A549 (cell line): Measurements from ENCODE around the gene BATF. TPM values are rescaled to one million over a fixed set of nuclear protein-coding genes. Genes with fewer than 3 reads are reported as not detected.

Experiments used
- ATAC-seq, 2 experiments: fragments of 200-7000 bp in 1 of 2; fragments of >200 bp in 1 of 2; cut with Nextera tagmentation in 1 of 2; cut with Tn5 transposase in 1 of 2; 3 replicates each; pipeline versions ENCODE4 v1.8.0 to v1.9.1; 2018 to 2020; ENCODE audit warnings: mild to moderate bottlenecking in 1 of 2, moderate library complexity in 1 of 2
- CTCF ChIA-PET: fragments of 300-600 bp; sonication (Branson Sonifier 250); formaldehyde crosslinking; extraction: SDS; loops from one replicate; lab custom pipeline; 2021; ENCODE audit warnings: antibody characterized with exemption, inconsistent platforms; lab: Yijun Ruan, JAX
- POLR2A ChIA-PET: fragments of 350-600 bp; formaldehyde crosslinking; extraction: SDS; loops from one replicate; lab custom pipeline; 2021; ENCODE audit warnings: antibody characterized with exemption, inconsistent platforms; lab: Yijun Ruan, JAX
- DNase-seq, 2 experiments: peaks; one replicate each; pipeline versions ENCODE4 v3.0.0 to v3.0.0-alpha.2; 2011 to 2016; ENCODE audit warnings: low read depth in 1 of 2, low spot score in 1 of 2
- FAIRE-seq: peaks from 2 replicates; lab custom pipeline; 2011; peaks lifted over from hg19 to GRCh38; lab: Jason Lieb, UNC
- H3K27ac ChIP-seq, 2 experiments: fragments of >200 bp; sonication (Bioruptor Twin); formaldehyde crosslinking; 3 replicates each; pipeline ENCODE4 v1.5.1; 2016 to 2017
- H3K4me1 ChIP-seq: fragments of >200 bp; sonication (Bioruptor Twin); formaldehyde crosslinking; 3 replicates; pipeline ENCODE4 v1.6.1; 2016
- H3K4me2 ChIP-seq: fragments of >200 bp; sonication (Bioruptor Twin); formaldehyde crosslinking; 3 replicates; pipeline ENCODE4 v1.6.1; 2016
- H3K4me3 ChIP-seq: fragments of >200 bp; sonication (Bioruptor Twin); formaldehyde crosslinking; 3 replicates; pipeline ENCODE4 v1.5.1; 2016
- H3K9me3 ChIP-seq: fragments of >200 bp; sonication (Bioruptor Twin); formaldehyde crosslinking; 3 replicates; pipeline ENCODE4 v1.6.1; 2016
- CBX2 ChIP-seq: fragments of 200-600 bp; sonication (generic); IDR thresholded peaks from 2 replicates; pipeline ENCODE4 v1.6.1; 2016; ENCODE audit warnings: low read depth, mild to moderate bottlenecking, borderline replicate concordance
- CHD2 ChIP-seq: fragments of 150-350 bp; IDR thresholded peaks from 2 replicates; pipeline ENCODE4 v1.6.1; 2014; ENCODE audit warnings: low read length; ENCODE audit not compliant: partially characterized antibody
- EHMT2 ChIP-seq: fragments of 200-600 bp; sonication (generic); IDR thresholded peaks from 2 replicates; pipeline ENCODE4 v1.6.1; 2016; ENCODE audit warnings: antibody characterized with exemption, low read depth, mild to moderate bottlenecking, moderate library complexity
- FOSB ChIP-seq: fragments of 250-450 bp; sonication (Bioruptor Pico); IDR thresholded peaks from 2 replicates; pipeline ENCODE4 v1.5.0; 2020; ENCODE audit warnings: mild to moderate bottlenecking, moderate library complexity
- GATA3 ChIP-seq: IDR thresholded peaks from 2 replicates; pipeline ENCODE4 v1.6.1; 2012; ENCODE audit warnings: borderline replicate concordance
- HMGXB4 ChIP-seq: fragments of 250-450 bp; sonication (Bioruptor Pico); IDR thresholded peaks from 2 replicates; pipeline ENCODE4 v1.5.0; 2021; ENCODE audit warnings: mild to moderate bottlenecking, moderate library complexity, borderline replicate concordance
- JUNB ChIP-seq: fragments of >200 bp; sonication (Bioruptor Twin); formaldehyde crosslinking; IDR thresholded peaks from 2 replicates; pipeline ENCODE4 v1.6.1; 2016
- MAX ChIP-seq: IDR thresholded peaks from 2 replicates; pipeline ENCODE4 v1.6.1; 2012
- MAZ ChIP-seq: fragments of 150-350 bp; IDR thresholded peaks from 2 replicates; pipeline ENCODE4 v1.6.1; 2014; ENCODE audit warnings: antibody characterized with exemption, low read depth, low read length, borderline replicate concordance
- MYC ChIP-seq: IDR thresholded peaks from 2 replicates; pipeline ENCODE4 v1.6.1; 2012; ENCODE audit warnings: mild to moderate bottlenecking, inconsistent platforms, low read length, improper control_type of control experiment, borderline replicate concordance
- POLR2AphosphoS2 ChIP-seq: conservative IDR thresholded peaks from 2 replicates; pipeline ENCODE4 v1.6.1; 2012; ENCODE audit warnings: low read length, improper control_type of control experiment, inconsistent platforms
- RNF2 ChIP-seq: fragments of 200-600 bp; sonication (generic); IDR thresholded peaks from 2 replicates; pipeline ENCODE4 v1.6.1; 2016; ENCODE audit warnings: low read depth, mild to moderate bottlenecking, antibody characterized with exemption, moderate library complexity, borderline replicate concordance
- SMC3 ChIP-seq: fragments of >200 bp; sonication (Bioruptor Twin); formaldehyde crosslinking; IDR thresholded peaks from 3 replicates; pipeline ENCODE4 v1.6.1; 2018; ENCODE audit warnings: inconsistent platforms
- SREBF2 ChIP-seq: fragments of 450-650 bp; IDR thresholded peaks from 2 replicates; pipeline ENCODE4 v1.6.1; 2014; ENCODE audit warnings: mild to moderate bottlenecking, moderate library complexity
- TP53 ChIP-seq: fragments of 250-450 bp; sonication (Bioruptor Pico); IDR thresholded peaks from 2 replicates; pipeline ENCODE4 v1.5.0; 2021; ENCODE audit warnings: mild to moderate bottlenecking, moderate library complexity
- WGBS: methylation state at CpG from one replicate; pipeline ENCODE4 v1.1.6; 2017; ENCODE audit errors: missing lambda C conversion rate; 5-methylcytosine and 5-hydroxymethylcytosine counted together
- polyA plus RNA-seq, 4 experiments: library from polyadenylated mRNA; depleted of rRNA in 3 of 4; stranded (reverse); fragments of >200 nt; fragmentation: RNase III in 1 of 4; extraction: RNeasy Plus Mini Kit Qiagen cat#74134 plus additional on column Dnase treatment in 1 of 4; gene quantifications; 2 replicates in 3 of 4; 3 replicates in 1 of 4; pipeline ENCODE4 v1.2.3, GENCODE V29; 2011 to 2017
- TF ChIP-seq, protein P1 (sequence below): fragments of >200 bp; sonication (Bioruptor Twin); formaldehyde crosslinking; IDR thresholded peaks from 2 replicates; pipeline ENCODE4 v1.6.1; 2016
- TF ChIP-seq, protein P2 (sequence below): fragments of 450-650 bp; IDR thresholded peaks from 2 replicates; pipeline ENCODE4 v1.6.1; 2014; ENCODE audit warnings: antibody characterized with exemption
- TF ChIP-seq, protein P3 (sequence below): fragments of 200-600 bp; sonication (generic); IDR thresholded peaks from 2 replicates; pipeline ENCODE4 v1.6.1; 2016; ENCODE audit warnings: antibody characterized with exemption, mild to moderate bottlenecking, moderate library complexity

Gene BATF
- polyA plus RNA-seq, 2 of the 4 experiments (the other 2 are of a cell fraction), result not detected

DNA sequence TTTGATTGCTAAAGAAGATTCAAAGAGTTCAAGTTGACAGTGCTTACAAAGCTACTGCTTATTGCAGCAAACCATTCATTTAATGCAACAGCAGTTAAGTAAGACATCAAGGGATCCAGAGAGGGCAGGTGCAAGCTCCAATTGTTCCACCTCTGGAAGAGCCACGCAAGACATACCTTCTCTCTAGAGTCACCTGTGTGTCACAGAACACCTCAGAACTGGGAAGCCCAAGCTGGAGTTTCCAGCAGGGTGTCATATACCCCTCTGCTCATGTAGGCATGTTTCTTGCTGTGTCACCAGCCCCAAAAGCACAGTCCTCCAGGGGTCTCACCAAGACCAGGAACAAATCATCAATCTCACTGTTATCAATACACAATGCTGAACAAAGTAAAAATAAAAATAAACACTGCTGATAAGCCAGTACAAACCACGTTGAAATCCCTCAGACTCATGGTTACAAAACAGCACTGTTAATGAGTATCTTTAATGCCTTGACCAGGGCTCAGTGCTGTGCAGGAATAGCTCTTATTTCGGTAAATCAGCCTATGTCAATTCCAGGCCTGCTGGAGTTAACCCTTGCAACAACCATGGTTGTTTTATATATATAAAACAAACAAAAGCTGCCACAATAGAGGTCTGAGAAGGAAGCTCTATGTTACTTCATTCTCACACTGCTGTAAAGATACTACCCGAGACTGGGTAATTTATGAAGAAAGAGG is 37.4 kb upstream of the BATF start:
- H3K27ac ChIP-seq, result peak overlapping the region in 1 of 2 experiments; percentile 0; a peak in 1 of 6 replicates
- H3K4me2 ChIP-seq, result no peak overlapping the region
- ATAC-seq (no peak), DNase-seq (no peak)
- POLR2A ChIA-PET, result no interaction called here
- H3K4me1 ChIP-seq, result peaks cover 8% of the 10 kb centered on the region; the same call in 2 of the 3 replicates
- 48% methylated on average over 4 of the region's 4 CpGs for whole genome bisulfite sequencing
- TF ChIP-seq RNF2, result no peak
- no peak for TF ChIP-seq POLR2AphosphoS2
- TF ChIP-seq, all 56 proteins: peak for 0
- Histone ChIP-seq H3K4me3 (no peak overlapping the region), H3K9me3 (no peaks in the 10 kb centered on the region)
- FAIRE-seq, result no peak
- CTCF ChIA-PET, result interaction anchor here (0.9 to 10.3 kb wide), 6 partner anchors 16 to 177 kb away, joined by 3 to 171 read pairs (median 4); no protein-coding TSS in a partner anchor

- 73% methylated on average over 1 of the region's 1 CpG for WGBS
- Histone ChIP-seq H3K27ac (no peak overlapping the region), H3K4me3 (no peak overlapping the region), H3K4me1 (peaks cover 8% of the 10 kb centered on the region; the same call in 2 of the 3 replicates), H3K4me2 (no peak overlapping the region), H3K9me3 (no peaks in the 10 kb centered on the region)
- CTCF ChIA-PET, result interaction anchor here (0.8 to 10.3 kb wide), 12 partner anchors 9 to 177 kb away, joined by 3 to 216 read pairs (median 4); no protein-coding TSS in a partner anchor
- no peak for TF ChIP-seq MYC
- no peak for TF ChIP-seq MAZ
- TF ChIP-seq TP53 (CRISPR knock-in tag), result no peak
- TF ChIP-seq, protein P1, sequence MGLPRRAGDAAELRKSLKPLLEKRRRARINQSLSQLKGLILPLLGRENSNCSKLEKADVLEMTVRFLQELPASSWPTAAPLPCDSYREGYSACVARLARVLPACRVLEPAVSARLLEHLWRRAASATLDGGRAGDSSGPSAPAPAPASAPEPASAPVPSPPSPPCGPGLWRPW, result no peak
- TF ChIP-seq, protein P2, sequence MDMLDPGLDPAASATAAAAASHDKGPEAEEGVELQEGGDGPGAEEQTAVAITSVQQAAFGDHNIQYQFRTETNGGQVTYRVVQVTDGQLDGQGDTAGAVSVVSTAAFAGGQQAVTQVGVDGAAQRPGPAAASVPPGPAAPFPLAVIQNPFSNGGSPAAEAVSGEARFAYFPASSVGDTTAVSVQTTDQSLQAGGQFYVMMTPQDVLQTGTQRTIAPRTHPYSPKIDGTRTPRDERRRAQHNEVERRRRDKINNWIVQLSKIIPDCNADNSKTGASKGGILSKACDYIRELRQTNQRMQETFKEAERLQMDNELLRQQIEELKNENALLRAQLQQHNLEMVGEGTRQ, result no peak
- TF ChIP-seq SMC3, result no peak
- no peak for TF ChIP-seq JUNB
- no peak for TF ChIP-seq FOSB (CRISPR knock-in tag)
- TF ChIP-seq CBX2, result no peak
- DNase-seq, result no peak
- ATAC-seq, result no peak
- POLR2A ChIA-PET, result no interaction called here
- no peak for FAIRE-seq
These were observed 36.0 kb upstream of the BATF start for GRCh38 chr14:75486318-75486717.

GRCh38 chr14:75487155-75487671 is 35.1 kb upstream of the BATF start:
- ChIA-PET POLR2A (no interaction called here), CTCF (interaction anchor here (0.8 to 10.3 kb wide), 20 partner anchors 8 to 178 kb away, joined by 3 to 216 read pairs (median 4); no protein-coding TSS in a partner anchor)
- Histone ChIP-seq H3K4me2 (no peak overlapping the region), H3K27ac (peak overlapping the region in 1 of 2 experiments; percentile 4; a peak in 1 of 6 replicates), H3K4me3 (no peak overlapping the region), H3K9me3 (no peaks in the 10 kb centered on the region), H3K4me1 (peaks cover 8% of the 10 kb centered on the region; the same call in 2 of the 3 replicates)
- ATAC-seq, result no peak
- no peak for DNase-seq
- TF ChIP-seq EHMT2 (no peak), HMGXB4 (no peak), CHD2 (no peak)
- 51% methylated on average over 7 of the region's 7 CpGs for WGBS
- FAIRE-seq, result no peak

DNA sequence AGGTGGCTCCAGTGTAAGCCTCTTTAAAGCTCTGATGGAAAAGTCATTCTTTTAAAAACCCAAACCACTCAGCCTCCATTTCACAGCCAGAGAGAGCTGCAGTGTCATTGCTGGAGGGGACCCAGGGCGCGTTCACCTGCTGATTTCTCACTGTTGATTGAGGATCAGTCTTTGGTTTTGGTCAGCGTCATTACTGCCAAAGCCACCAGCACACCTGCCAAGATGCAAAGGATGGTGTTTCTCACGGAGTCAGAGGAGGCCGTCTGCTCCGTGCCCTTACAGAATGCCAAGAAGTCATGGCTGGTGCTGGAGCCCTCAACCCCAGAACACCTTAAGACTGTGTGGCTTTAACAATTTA is 32.8 kb upstream of the BATF start:
- H3K4me1 ChIP-seq, result peaks cover 22% of the 10 kb centered on the region; the same call in 2 of the 3 replicates
- peak overlapping the region; percentile 53 for H3K4me2 ChIP-seq
- CTCF ChIA-PET, result interaction anchor here (0.7 to 10.3 kb wide), 62 partner anchors 9 to 570 kb away, joined by 3 to 216 read pairs (median 6); partner anchors contain the start of genes BATF, JDP2 and NEK9
- DNase-seq, result no peak
- ATAC-seq, result peak; percentile 33 to 36; a peak in 4 of 6 replicates
- no peaks in the 10 kb centered on the region for H3K9me3 ChIP-seq
- POLR2A ChIA-PET, result interaction anchor here (1.0 kb wide), 2 partner anchors 42 to 165 kb away, joined by 3 to 4 read pairs; no protein-coding TSS in a partner anchor
- peak overlapping the region; percentile 71 to 81 for H3K27ac ChIP-seq
- WGBS, result 78% methylated on average over 6 of the region's 6 CpGs
- FAIRE-seq, result no peak
- peak overlapping the region; percentile 21; the same call in 1 of the 3 replicates for H3K4me3 ChIP-seq
- TF ChIP-seq CHD2, result no peak
- TF ChIP-seq, protein P3, sequence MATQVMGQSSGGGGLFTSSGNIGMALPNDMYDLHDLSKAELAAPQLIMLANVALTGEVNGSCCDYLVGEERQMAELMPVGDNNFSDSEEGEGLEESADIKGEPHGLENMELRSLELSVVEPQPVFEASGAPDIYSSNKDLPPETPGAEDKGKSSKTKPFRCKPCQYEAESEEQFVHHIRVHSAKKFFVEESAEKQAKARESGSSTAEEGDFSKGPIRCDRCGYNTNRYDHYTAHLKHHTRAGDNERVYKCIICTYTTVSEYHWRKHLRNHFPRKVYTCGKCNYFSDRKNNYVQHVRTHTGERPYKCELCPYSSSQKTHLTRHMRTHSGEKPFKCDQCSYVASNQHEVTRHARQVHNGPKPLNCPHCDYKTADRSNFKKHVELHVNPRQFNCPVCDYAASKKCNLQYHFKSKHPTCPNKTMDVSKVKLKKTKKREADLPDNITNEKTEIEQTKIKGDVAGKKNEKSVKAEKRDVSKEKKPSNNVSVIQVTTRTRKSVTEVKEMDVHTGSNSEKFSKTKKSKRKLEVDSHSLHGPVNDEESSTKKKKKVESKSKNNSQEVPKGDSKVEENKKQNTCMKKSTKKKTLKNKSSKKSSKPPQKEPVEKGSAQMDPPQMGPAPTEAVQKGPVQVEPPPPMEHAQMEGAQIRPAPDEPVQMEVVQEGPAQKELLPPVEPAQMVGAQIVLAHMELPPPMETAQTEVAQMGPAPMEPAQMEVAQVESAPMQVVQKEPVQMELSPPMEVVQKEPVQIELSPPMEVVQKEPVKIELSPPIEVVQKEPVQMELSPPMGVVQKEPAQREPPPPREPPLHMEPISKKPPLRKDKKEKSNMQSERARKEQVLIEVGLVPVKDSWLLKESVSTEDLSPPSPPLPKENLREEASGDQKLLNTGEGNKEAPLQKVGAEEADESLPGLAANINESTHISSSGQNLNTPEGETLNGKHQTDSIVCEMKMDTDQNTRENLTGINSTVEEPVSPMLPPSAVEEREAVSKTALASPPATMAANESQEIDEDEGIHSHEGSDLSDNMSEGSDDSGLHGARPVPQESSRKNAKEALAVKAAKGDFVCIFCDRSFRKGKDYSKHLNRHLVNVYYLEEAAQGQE, result no peak
- no peak for TF ChIP-seq SREBF2
- TF ChIP-seq SMC3, result no peak
- TF ChIP-seq GATA3, result no peak
- TF ChIP-seq MAX, result no peak
- no peak for TF ChIP-seq RNF2
